Astrocyte (in vitro differentiated cells and primary cell): ENCODE measurements around the gene VPS8. TPM values are rescaled to one million over a fixed set of nuclear protein-coding genes. Genes with fewer than 3 reads are reported as not detected.

Experiments
- DNase-seq: peaks from one replicate; pipeline ENCODE4 v3.0.0-alpha.2; 2010; ENCODE audit warnings: low read depth
- FAIRE-seq: peaks from 2 replicates; lab custom pipeline; 2011; peaks lifted over from hg19 to GRCh38; lab: Jason Lieb, UNC
- H2AFZ ChIP-seq: 2 replicates; pipeline ENCODE4 v1.6.0; 2012; ENCODE audit warnings: low read depth, low read length, inconsistent platforms
- H3K27ac ChIP-seq: 2 replicates; pipeline ENCODE4 v1.5.1; 2011; ENCODE audit warnings: low read depth, low read length, inconsistent platforms
- H3K27me3 ChIP-seq: 2 replicates; pipeline ENCODE4 v1.6.0; 2011; ENCODE audit warnings: low read length, inconsistent platforms; ENCODE audit not compliant: insufficient read depth
- H3K36me3 ChIP-seq: 2 replicates; pipeline ENCODE4 v1.5.1; 2011; ENCODE audit warnings: low read length, inconsistent platforms; ENCODE audit not compliant: insufficient read depth
- H3K4me1 ChIP-seq: 2 replicates; pipeline ENCODE4 v1.5.1; 2011; ENCODE audit warnings: low read length, inconsistent platforms; ENCODE audit not compliant: insufficient read depth
- H3K4me2 ChIP-seq: 2 replicates; pipeline ENCODE4 v1.6.0; 2012; ENCODE audit warnings: low read length, inconsistent platforms
- H3K4me3 ChIP-seq: 2 replicates; pipeline ENCODE4 v1.5.1; 2011; ENCODE audit warnings: low read depth, mild to moderate bottlenecking, low read length, inconsistent platforms; ENCODE audit not compliant: insufficient read depth
- H3K79me2 ChIP-seq: 2 replicates; pipeline ENCODE4 v1.6.0; 2012; ENCODE audit warnings: mild to moderate bottlenecking, low read length, inconsistent platforms; ENCODE audit not compliant: insufficient read depth
- H3K9ac ChIP-seq: 2 replicates; pipeline ENCODE4 v1.6.0; 2012; ENCODE audit warnings: mild to moderate bottlenecking, low read length, inconsistent platforms
- H3K9me3 ChIP-seq: 2 replicates; pipeline ENCODE4 v1.5.1; 2012; ENCODE audit warnings: low read depth, mild to moderate bottlenecking, low read length, inconsistent platforms; ENCODE audit not compliant: insufficient read depth
- H4K20me1 ChIP-seq: 2 replicates; pipeline ENCODE4 v1.6.0; 2012; ENCODE audit warnings: low read length, inconsistent platforms; ENCODE audit not compliant: insufficient read depth
- H3K27ac Mint-ChIP-seq: one replicate; pipeline ENCODE4 v1.8.0; 2021; ENCODE audit warnings: mild to moderate bottlenecking, mixed read lengths; ENCODE audit not compliant: unreplicated experiment
- H3K27me3 Mint-ChIP-seq: one replicate; pipeline ENCODE4 v1.8.0; 2021; ENCODE audit warnings: low read depth, mixed read lengths; ENCODE audit not compliant: unreplicated experiment
- H3K36me3 Mint-ChIP-seq: one replicate; pipeline ENCODE4 v1.8.0; 2021; ENCODE audit warnings: low read depth, mixed read lengths; ENCODE audit not compliant: unreplicated experiment
- H3K4me1 Mint-ChIP-seq: one replicate; pipeline ENCODE4 v1.8.0; 2021; ENCODE audit warnings: low read depth, mixed read lengths; ENCODE audit not compliant: unreplicated experiment
- H3K4me3 Mint-ChIP-seq: one replicate; pipeline ENCODE4 v1.8.0; 2021; ENCODE audit warnings: mild to moderate bottlenecking, moderate library complexity, mixed read lengths; ENCODE audit not compliant: unreplicated experiment
- H3K9me3 Mint-ChIP-seq: one replicate; pipeline ENCODE4 v1.8.0; 2021; ENCODE audit warnings: mild to moderate bottlenecking, mixed read lengths; ENCODE audit not compliant: unreplicated experiment
- EZH2 ChIP-seq: IDR thresholded peaks from 2 replicates; pipeline ENCODE4 v1.6.1; 2012; ENCODE audit warnings: mild to moderate bottlenecking, low read length, inconsistent platforms; ENCODE audit not compliant: insufficient read depth
- total RNA-seq: library from RNA; stranded (reverse); gene quantifications from 2 replicates; pipeline ENCODE4 v1.2.1, GENCODE V29; 2021
- TF ChIP-seq, protein P1 (sequence below): IDR thresholded peaks from 2 replicates; pipeline ENCODE4 v1.5.1; 2011; ENCODE audit warnings: low read depth, mild to moderate bottlenecking, inconsistent platforms, low read length, moderate library complexity; ENCODE audit not compliant: insufficient read depth

Gene VPS8
- total RNA-seq, 1 donor from 2014 or later = 40.7 TPM

DNA sequence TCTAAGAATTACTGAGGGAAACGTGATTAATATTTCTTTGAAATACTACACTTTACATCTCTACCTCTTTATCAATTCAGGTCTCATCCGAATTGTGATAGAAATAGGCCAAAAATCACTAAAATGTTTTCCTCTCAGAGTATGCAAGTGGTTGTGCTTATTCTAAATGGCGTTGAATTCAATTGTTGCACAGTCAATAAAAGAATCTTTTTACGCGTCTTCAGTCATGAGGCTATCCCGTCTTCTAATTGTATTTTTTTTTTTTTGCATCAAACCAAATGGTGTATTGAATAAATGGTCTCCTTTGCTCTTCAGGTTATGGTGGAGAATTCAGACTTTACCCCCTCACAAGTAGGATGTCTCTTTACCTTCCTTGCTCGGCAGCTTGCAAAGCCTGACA, 112.6 kb downstream of the VPS8 start:
- no peaks in the 10 kb centered on the region for H3K9me3 ChIP-seq
- Mint-ChIP-seq H3K9me3 (no peaks in the 10 kb centered on the region), H3K27ac (no peak overlapping the region), H3K27me3 (no peaks in the 10 kb centered on the region), H3K4me1 (no peaks in the 10 kb centered on the region), H3K36me3 (peaks cover 8% of the 10 kb centered on the region), H3K4me3 (no peak overlapping the region)
- H3K4me3 ChIP-seq = no peak overlapping the region
- no peaks in the 10 kb centered on the region for H3K79me2 ChIP-seq
- FAIRE-seq = no peak
- TF ChIP-seq EZH2 = no peak
- TF ChIP-seq, protein P1, sequence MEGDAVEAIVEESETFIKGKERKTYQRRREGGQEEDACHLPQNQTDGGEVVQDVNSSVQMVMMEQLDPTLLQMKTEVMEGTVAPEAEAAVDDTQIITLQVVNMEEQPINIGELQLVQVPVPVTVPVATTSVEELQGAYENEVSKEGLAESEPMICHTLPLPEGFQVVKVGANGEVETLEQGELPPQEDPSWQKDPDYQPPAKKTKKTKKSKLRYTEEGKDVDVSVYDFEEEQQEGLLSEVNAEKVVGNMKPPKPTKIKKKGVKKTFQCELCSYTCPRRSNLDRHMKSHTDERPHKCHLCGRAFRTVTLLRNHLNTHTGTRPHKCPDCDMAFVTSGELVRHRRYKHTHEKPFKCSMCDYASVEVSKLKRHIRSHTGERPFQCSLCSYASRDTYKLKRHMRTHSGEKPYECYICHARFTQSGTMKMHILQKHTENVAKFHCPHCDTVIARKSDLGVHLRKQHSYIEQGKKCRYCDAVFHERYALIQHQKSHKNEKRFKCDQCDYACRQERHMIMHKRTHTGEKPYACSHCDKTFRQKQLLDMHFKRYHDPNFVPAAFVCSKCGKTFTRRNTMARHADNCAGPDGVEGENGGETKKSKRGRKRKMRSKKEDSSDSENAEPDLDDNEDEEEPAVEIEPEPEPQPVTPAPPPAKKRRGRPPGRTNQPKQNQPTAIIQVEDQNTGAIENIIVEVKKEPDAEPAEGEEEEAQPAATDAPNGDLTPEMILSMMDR = no peak
- no peak overlapping the region for H3K9ac ChIP-seq
- no peak overlapping the region for H3K4me2 ChIP-seq
- H2AFZ ChIP-seq = no peak overlapping the region
- no peaks in the 10 kb centered on the region for H4K20me1 ChIP-seq
- no peaks in the 10 kb centered on the region for H3K4me1 ChIP-seq
- peaks cover 13% of the 10 kb centered on the region for H3K36me3 ChIP-seq
- no peak for DNase-seq
- no peaks in the 10 kb centered on the region for H3K27me3 ChIP-seq
- no peak overlapping the region for H3K27ac ChIP-seq

DNA sequence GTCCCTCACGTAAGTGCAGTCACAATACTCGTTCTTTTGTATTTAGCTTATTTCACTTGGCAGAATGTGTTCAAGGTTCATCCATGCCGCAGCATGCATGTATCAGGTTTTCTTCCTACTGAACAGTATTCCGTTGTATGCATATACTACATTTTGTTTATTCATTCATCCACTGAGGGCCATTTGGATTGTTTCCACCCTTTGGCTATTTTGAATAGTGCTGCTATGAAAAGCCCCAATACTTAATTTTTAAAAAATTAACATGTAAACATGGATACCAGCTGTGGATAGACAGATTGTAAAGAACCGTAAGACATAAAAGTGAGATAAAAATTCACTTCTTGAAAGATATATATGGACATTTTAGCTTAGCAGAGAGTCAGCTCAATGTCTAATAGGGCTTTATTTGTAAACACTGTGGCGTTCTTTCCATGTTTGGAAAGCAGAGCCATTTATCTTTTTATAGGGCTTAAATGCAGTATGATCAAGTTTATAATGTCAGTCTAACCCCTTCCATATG, 115.9 kb downstream of the VPS8 start:
- Mint-ChIP-seq H3K27ac (peak overlapping the region; percentile 13), H3K4me3 (no peak overlapping the region), H3K4me1 (no peaks in the 10 kb centered on the region)

DNA sequence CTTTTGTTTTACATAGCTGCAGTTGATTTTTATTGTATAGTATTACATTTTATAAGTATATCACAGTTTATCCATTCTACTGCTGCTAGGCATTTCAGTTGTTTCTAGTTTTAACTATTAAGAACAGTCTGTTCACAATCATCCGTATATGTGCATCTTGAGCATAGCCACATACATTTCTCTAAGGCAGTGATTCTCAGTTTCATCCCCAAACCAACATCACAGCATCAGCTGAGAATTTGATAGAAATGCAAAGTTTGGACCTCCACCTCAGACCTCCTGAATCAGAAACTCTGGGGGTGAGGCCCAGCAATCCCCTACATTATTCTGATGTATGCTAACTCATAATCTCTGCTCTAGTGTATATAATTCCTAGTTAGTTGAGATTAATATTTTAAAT, 120.8 kb downstream of the VPS8 start:
- no peak for TF ChIP-seq EZH2
- TF ChIP-seq, protein P1 = no peak
- no peak overlapping the region for H3K9ac ChIP-seq
- DNase-seq (no peak), FAIRE-seq (no peak)
- H3K9me3 ChIP-seq = no peaks in the 10 kb centered on the region
- Mint-ChIP-seq H3K9me3 (peaks cover under 1% of the 10 kb centered on the region), H3K27ac (no peak overlapping the region), H3K27me3 (no peaks in the 10 kb centered on the region), H3K4me3 (no peak overlapping the region), H3K4me1 (no peaks in the 10 kb centered on the region), H3K36me3 (peaks cover 6% of the 10 kb centered on the region)
- no peak overlapping the region for H3K27ac ChIP-seq
- H3K4me2 ChIP-seq = no peak overlapping the region
- no peak overlapping the region for H2AFZ ChIP-seq
- peaks cover 3% of the 10 kb centered on the region for H3K36me3 ChIP-seq
- no peaks in the 10 kb centered on the region for H3K4me1 ChIP-seq
- H4K20me1 ChIP-seq = no peaks in the 10 kb centered on the region
- no peaks in the 10 kb centered on the region for H3K79me2 ChIP-seq
- no peaks in the 10 kb centered on the region for H3K27me3 ChIP-seq
- no peak overlapping the region for H3K4me3 ChIP-seq

More for the DNA sequence above, 115.9 kb downstream of the VPS8 start:
- Histone ChIP-seq H3K36me3 (peaks cover 6% of the 10 kb centered on the region), H3K27me3 (no peaks in the 10 kb centered on the region), H3K4me3 (no peak overlapping the region), H4K20me1 (no peaks in the 10 kb centered on the region), H3K4me1 (no peaks in the 10 kb centered on the region), H3K79me2 (no peaks in the 10 kb centered on the region), H3K4me2 (no peak overlapping the region), H3K9me3 (no peaks in the 10 kb centered on the region), H3K9ac (no peak overlapping the region), H3K27ac (no peak overlapping the region), H2AFZ (no peak overlapping the region)
- H3K9me3 Mint-ChIP-seq = no peaks in the 10 kb centered on the region
- TF ChIP-seq, protein P1 = no peak
- TF ChIP-seq EZH2 = no peak
- H3K27me3 Mint-ChIP-seq = no peaks in the 10 kb centered on the region
- DNase-seq = no peak
- H3K36me3 Mint-ChIP-seq = peaks cover 7% of the 10 kb centered on the region
- no peak for FAIRE-seq
